ENCODE measurements around the gene SFRP5. TPM values are rescaled to one million over a fixed set of nuclear protein-coding genes. Genes with fewer than 3 reads are reported as not detected.

Gene SFRP5
- total and polyA plus RNA-seq, 2 of the 13 experiments (the other 11 are each of a cell fraction or from before 2014, with no cell fraction given): 0.32 to 1.7 TPM

- no peaks in the 10 kb centered on the region for H3K9me3 ChIP-seq (ENCODE audit: low read length)
- in situ Hi-C loops (cut with HindIII; ENCODE audit: extremely low pct_ligation_motif_present, low pct_unique_long_range_greater_than_20kb) (no loop called here), intact Hi-C loops (cut with micrococcal nuclease; ENCODE audit: unreplicated experiment) (no loop called here)
- no peak overlapping the region for H3K4me3 ChIP-seq (replicated peaks in 1 of 3; ENCODE audit: insufficient read depth in 1 of 3, low read depth in 2 of 3, low read length in 3 of 3)
- H3K9ac ChIP-seq (ENCODE audit: insufficient read depth, low read depth, low read length): no peak overlapping the region
- BruUV-seq (replicated peaks): no TSS peak
- no peaks in the 10 kb centered on the region for H3K79me2 ChIP-seq (ENCODE audit: insufficient read depth, low read length)
- POLR2A ChIA-PET: interaction anchor here (1.5 kb wide), 1 partner anchor 31 kb away, joined by 3 read pairs; the partner anchor contains the start of gene AVPI1
- no peak overlapping the region for H3K4me2 ChIP-seq (ENCODE audit: low read depth, low read length)
- peaks cover 20% of the 10 kb centered on the region for H3K4me1 ChIP-seq (ENCODE audit: insufficient read depth, low read length)
- no peak for DNase-seq (ENCODE audit: low spot score)
- H3K36me3 ChIP-seq (replicated peaks in 1 of 2; ENCODE audit: control insufficient read depth in 1 of 2, insufficient read depth in 2 of 2, low read length in 2 of 2): no peaks in the 10 kb centered on the region
- TF ChIP-seq ZBTB7A (CRISPR knock-in tag; IDR thresholded peaks at IDR 0.05) (no peak), ZNF574 (CRISPR knock-in tag; IDR thresholded peaks at IDR 0.05) (no peak), DR1 (CRISPR knock-in tag; IDR thresholded peaks at IDR 0.05) (no peak), KDM5A (IDR thresholded peaks at IDR 0.05; ENCODE audit: borderline replicate concordance, low read length) (no peak), HNRNPLL (IDR thresholded peaks at IDR 0.05; ENCODE audit: low read depth, low read length, poor library complexity, severe bottlenecking) (no peak), CCAR2 (optimal IDR thresholded peaks at IDR 0.05; ENCODE audit: low read depth, low read length) (no peak), ZNF546 (CRISPR knock-in tag; conservative IDR thresholded peaks at IDR 0.05) (no peak), SRSF1 (optimal IDR thresholded peaks at IDR 0.05; ENCODE audit: low read depth, low read length) (no peak)
- TF ChIP-seq, protein P1, sequence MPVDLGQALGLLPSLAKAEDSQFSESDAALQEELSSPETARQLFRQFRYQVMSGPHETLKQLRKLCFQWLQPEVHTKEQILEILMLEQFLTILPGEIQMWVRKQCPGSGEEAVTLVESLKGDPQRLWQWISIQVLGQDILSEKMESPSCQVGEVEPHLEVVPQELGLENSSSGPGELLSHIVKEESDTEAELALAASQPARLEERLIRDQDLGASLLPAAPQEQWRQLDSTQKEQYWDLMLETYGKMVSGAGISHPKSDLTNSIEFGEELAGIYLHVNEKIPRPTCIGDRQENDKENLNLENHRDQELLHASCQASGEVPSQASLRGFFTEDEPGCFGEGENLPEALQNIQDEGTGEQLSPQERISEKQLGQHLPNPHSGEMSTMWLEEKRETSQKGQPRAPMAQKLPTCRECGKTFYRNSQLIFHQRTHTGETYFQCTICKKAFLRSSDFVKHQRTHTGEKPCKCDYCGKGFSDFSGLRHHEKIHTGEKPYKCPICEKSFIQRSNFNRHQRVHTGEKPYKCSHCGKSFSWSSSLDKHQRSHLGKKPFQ (CRISPR knock-in tag; IDR thresholded peaks at IDR 0.05; ENCODE audit: insufficient replicate concordance): no peak
- TF ChIP-seq, protein P2, sequence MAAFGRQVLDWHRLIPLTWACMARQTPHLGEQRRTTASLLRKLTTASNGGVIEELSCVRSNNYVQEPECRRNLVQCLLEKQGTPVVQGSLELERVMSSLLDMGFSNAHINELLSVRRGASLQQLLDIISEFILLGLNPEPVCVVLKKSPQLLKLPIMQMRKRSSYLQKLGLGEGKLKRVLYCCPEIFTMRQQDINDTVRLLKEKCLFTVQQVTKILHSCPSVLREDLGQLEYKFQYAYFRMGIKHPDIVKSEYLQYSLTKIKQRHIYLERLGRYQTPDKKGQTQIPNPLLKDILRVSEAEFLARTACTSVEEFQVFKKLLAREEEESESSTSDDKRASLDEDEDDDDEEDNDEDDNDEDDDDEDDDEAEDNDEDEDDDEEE (CRISPR knock-in tag; IDR thresholded peaks at IDR 0.05): no peak
- 72% methylated on average over 7 of the region's 7 CpGs for WGBS (ENCODE audit: low lambda C conversion rate)
- no peak overlapping the region for H3K27ac ChIP-seq (ENCODE audit: extremely low read length, insufficient read depth, low read length)
- CTCF ChIA-PET (ENCODE audit: low intra/inter-chr PET ratio, low total read pairs): no interaction called here
- no peaks in the 10 kb centered on the region for H4K20me1 ChIP-seq (ENCODE audit: insufficient read depth, low read length)
- no peak for ATAC-seq
- peaks cover 0 to 10% of the 10 kb centered on the region in 2 experiments; a peak in 2 of 5 replicates for H3K27me3 ChIP-seq (ENCODE audit: control insufficient read depth in 1 of 2, insufficient read depth in 2 of 2, low read length in 2 of 2)
- H2AFZ ChIP-seq (ENCODE audit: low read length): no peak overlapping the region
- FAIRE-seq: no peak
These were observed 54.2 kb downstream of the SFRP5 start for GRCh38 chr10:97717627-97718026.

Other genes starting within 250 kb of the SFRP5 start
- not detected in 2 replicates for gene ANKRD2, start 199.2 kb downstream of the SFRP5 start, total RNA-seq (2016; rRNA removed; fragmentation: Illumina TruSeq; extraction: Trizol)
- gene ANKRD2, start 199.2 kb downstream of the SFRP5 start, polyA plus RNA-seq (2011; rRNA removed): not detected in 2 replicates
- gene HOGA1, start 187.6 kb downstream of the SFRP5 start, total RNA-seq (2016; rRNA removed; fragmentation: Illumina TruSeq; extraction: Trizol): 18.8 and 19.5 TPM in 2 replicates
- 7.1 and 7.6 TPM in 2 replicates for gene HOGA1, start 187.6 kb downstream of the SFRP5 start, polyA plus RNA-seq (2011; rRNA removed)
- 0.28 and 1.6 TPM in 2 replicates for gene C10orf62, start 182.3 kb downstream of the SFRP5 start, total RNA-seq (2016; rRNA removed; fragmentation: Illumina TruSeq; extraction: Trizol)
- 0.61 and 0.74 TPM in 2 replicates for gene C10orf62, start 182.3 kb downstream of the SFRP5 start, polyA plus RNA-seq (2011; rRNA removed)
- 3.4 and 4.2 TPM in 2 replicates for gene MORN4, start 138.5 kb downstream of the SFRP5 start, total RNA-seq (2016; rRNA removed; fragmentation: Illumina TruSeq; extraction: Trizol)
- gene MORN4, start 138.5 kb downstream of the SFRP5 start, polyA plus RNA-seq (2011; rRNA removed): 9.1 and 10.8 TPM in 2 replicates
- 14.3 and 16.6 TPM in 2 replicates for gene PI4K2A, start 131.3 kb downstream of the SFRP5 start, total RNA-seq (2016; rRNA removed; fragmentation: Illumina TruSeq; extraction: Trizol)
- gene PI4K2A, start 131.3 kb downstream of the SFRP5 start, polyA plus RNA-seq (2011; rRNA removed): 10.9 and 12.3 TPM in 2 replicates
- 39.8 and 47.6 TPM in 2 replicates for gene AVPI1, start 84.8 kb downstream of the SFRP5 start, total RNA-seq (2016; rRNA removed; fragmentation: Illumina TruSeq; extraction: Trizol)
- 60.6 and 61.2 TPM in 2 replicates for gene AVPI1, start 84.8 kb downstream of the SFRP5 start, polyA plus RNA-seq (2011; rRNA removed)
- gene MARVELD1, start 58.3 kb downstream of the SFRP5 start, total RNA-seq (2016; rRNA removed; fragmentation: Illumina TruSeq; extraction: Trizol): not detected in 2 replicates
- gene MARVELD1, start 58.3 kb downstream of the SFRP5 start, polyA plus RNA-seq (2011; rRNA removed): 0.08 TPM in 1 of 2 replicates, not detected in the other
- 6.1 and 19.7 TPM in 2 replicates for gene ZFYVE27, start 34.9 kb downstream of the SFRP5 start, total RNA-seq (2016; rRNA removed; fragmentation: Illumina TruSeq; extraction: Trizol)
- 20.5 and 26.9 TPM in 2 replicates for gene ZFYVE27, start 34.9 kb downstream of the SFRP5 start, polyA plus RNA-seq (2011; rRNA removed)
- gene GOLGA7B, start 77.8 kb upstream of the SFRP5 start, total RNA-seq (2016; rRNA removed; fragmentation: Illumina TruSeq; extraction: Trizol): not detected in 2 replicates
- gene GOLGA7B, start 77.8 kb upstream of the SFRP5 start, polyA plus RNA-seq (2011; rRNA removed): not detected in 2 replicates